K562 (cell line): Measurements from ENCODE around the gene APP. TPM values are rescaled to one million over a fixed set of nuclear protein-coding genes. Genes with fewer than 3 reads are reported as not detected.

Experiments used
- ATAC-seq: fragments of 200-7000 bp; cut with Tn5 transposase; 3 replicates; pipeline ENCODE4 v1.9.1; 2020; ENCODE audit warnings: moderate library complexity
- BruUV-seq: library from RNA; stranded (reverse); fragments of 400-500 nt; replicated peaks from 2 replicates; lab custom pipeline; 2021; lab: Mats Ljungman, UMichigan
- CTCF ChIA-PET: fragments of 300-600 bp; formaldehyde crosslinking; extraction: SDS; loops from one replicate; lab custom pipeline; 2021; ENCODE audit warnings: low intra/inter-chr PET ratio; lab: Yijun Ruan, JAX
- POLR2A ChIA-PET: fragments of 300-600, 350-650 bp; sonication (Branson Sonifier 250); formaldehyde crosslinking; extraction: SDS; loops from one replicate; lab custom pipeline; 2021; ENCODE audit warnings: antibody characterized with exemption, inconsistent platforms; lab: Yijun Ruan, JAX
- DNase-seq, 4 experiments: peaks; one replicate each; pipeline versions ENCODE4 v3.0.0 to v3.0.0-alpha.2; 2011 to 2018; ENCODE audit warnings: low spot score in 3 of 4, mixed read lengths in 3 of 4; ENCODE audit errors: extremely low read depth in 1 of 4
- FAIRE-seq: peaks from 2 replicates; lab custom pipeline; 2011; peaks lifted over from hg19 to GRCh38; lab: Jason Lieb, UNC
- H2AFZ ChIP-seq: 2 replicates; pipeline ENCODE4 v1.6.0; 2011; ENCODE audit warnings: low read depth, low read length, control low read depth, inconsistent platforms
- H3K27ac ChIP-seq: fragments of 200-600 bp; 3 replicates; pipeline ENCODE4 v1.8.0; 2011; ENCODE audit warnings: low read depth, mild to moderate bottlenecking, control low read depth, inconsistent platforms, low read length, moderate library complexity, mixed read lengths; ENCODE audit errors: extremely low read depth
- H3K27me3 ChIP-seq, 2 experiments: fragments of 300-600 bp in 1 of 2; 2 replicates in 1 of 2; 3 replicates in 1 of 2; pipeline versions ENCODE4 v1.6.0 to v1.8.0; 2011; ENCODE audit warnings: inconsistent platforms in 2 of 2, low read length in 2 of 2, mild to moderate bottlenecking in 1 of 2, mixed read lengths in 1 of 2, moderate library complexity in 1 of 2; ENCODE audit not compliant: control insufficient read depth in 2 of 2, insufficient read depth in 2 of 2
- H3K36me3 ChIP-seq: fragments of 300-600 bp; 3 replicates; pipeline ENCODE4 v1.8.0; 2011; ENCODE audit warnings: mild to moderate bottlenecking, low read length, inconsistent platforms; ENCODE audit not compliant: control insufficient read depth, insufficient read depth
- H3K4me1 ChIP-seq, 2 experiments: fragments of 200-600 bp in 1 of 2; replicated peaks in 1 of 2; 2 replicates in 1 of 2; 3 replicates in 1 of 2; pipeline versions ENCODE4 v1.5.1 to v1.8.0; 2011; ENCODE audit warnings: inconsistent platforms in 2 of 2, low read length in 2 of 2, mild to moderate bottlenecking in 1 of 2, mixed read lengths in 1 of 2, moderate library complexity in 1 of 2; ENCODE audit not compliant: control insufficient read depth in 2 of 2, insufficient read depth in 2 of 2
- H3K4me2 ChIP-seq: 2 replicates; pipeline ENCODE4 v1.6.1; 2011; ENCODE audit warnings: low read length, control low read depth, inconsistent platforms, mixed read lengths; ENCODE audit not compliant: insufficient read depth
- H3K4me3 ChIP-seq: fragments of 200-600 bp; sonication (generic), shearing (Covaris generic); 2 replicates; pipeline ENCODE4 v1.5.1; 2016; ENCODE audit warnings: control low read depth, inconsistent platforms
- H3K79me2 ChIP-seq: fragments of 200-600 bp; 3 replicates; pipeline ENCODE4 v1.8.0; 2011; ENCODE audit warnings: low read length, inconsistent platforms; ENCODE audit not compliant: control insufficient read depth, insufficient read depth
- H3K9ac ChIP-seq, 2 experiments: 2 replicates each; pipeline versions ENCODE4 v1.6.0 to v1.6.1; 2011; ENCODE audit warnings: low read depth in 2 of 2, low read length in 2 of 2, control low read depth in 1 of 2, inconsistent platforms in 1 of 2, mild to moderate bottlenecking in 1 of 2, mixed read lengths in 1 of 2; ENCODE audit not compliant: insufficient read depth in 1 of 2
- H3K9me1 ChIP-seq: one replicate; pipeline ENCODE4 v1.6.0; 2011; ENCODE audit warnings: inconsistent platforms, mild to moderate bottlenecking, low read length, moderate library complexity; ENCODE audit not compliant: control insufficient read depth, insufficient read depth
- H3K9me3 ChIP-seq: replicated peaks from 2 replicates; pipeline ENCODE4 v1.5.1; 2011; ENCODE audit warnings: low read depth, low read length, inconsistent platforms; ENCODE audit not compliant: control insufficient read depth, insufficient read depth
- H4K20me1 ChIP-seq: replicated peaks from 2 replicates; pipeline ENCODE4 v1.6.1; 2011; ENCODE audit warnings: low read length, inconsistent platforms, mixed read lengths; ENCODE audit not compliant: control insufficient read depth, insufficient read depth
- FOXJ3 ChIP-seq: sonication (generic); formaldehyde crosslinking; IDR thresholded peaks from 2 replicates; pipeline ENCODE4 v1.4.0; 2020; ENCODE audit warnings: mild to moderate bottlenecking, missing genetic modification reagents
- GATAD2A ChIP-seq: fragments of 450-650 bp; IDR thresholded peaks from 2 replicates; pipeline ENCODE4 v1.6.1; 2017
- HNRNPH1 ChIP-seq: fragments of 200-400 bp; formaldehyde crosslinking; optimal IDR thresholded peaks from 2 replicates; pipeline ENCODE3; 2017; ENCODE audit warnings: low read depth, mild to moderate bottlenecking, low read length, moderate library complexity
- MNT ChIP-seq, 2 experiments: fragments of 450-650 bp; conservative IDR thresholded peaks; 2 replicates each; pipeline ENCODE4 v1.6.1; 2017; ENCODE audit warnings: mild to moderate bottlenecking in 2 of 2, moderate library complexity in 2 of 2
- MTF1 ChIP-seq: fragments of 250-450 bp; sonication (Bioruptor Pico); IDR thresholded peaks from 2 replicates; pipeline ENCODE4 v1.9.0; 2021; ENCODE audit warnings: moderate library complexity, mild to moderate bottlenecking, inconsistent platforms, borderline replicate concordance
- PHF8 ChIP-seq: fragments of 200-600 bp; sonication (generic); IDR thresholded peaks from 2 replicates; pipeline ENCODE4 v1.6.1; 2012; ENCODE audit warnings: mixed run types, mild to moderate bottlenecking, inconsistent platforms, low read length, moderate library complexity, borderline replicate concordance
- SLC30A9 ChIP-seq: fragments of 250-450 bp; sonication (Bioruptor Pico); IDR thresholded peaks from 2 replicates; pipeline ENCODE4 v1.8.0; 2022; ENCODE audit warnings: mild to moderate bottlenecking, moderate library complexity
- SMARCE1 ChIP-seq: fragments of 450-650 bp; IDR thresholded peaks from 2 replicates; pipeline ENCODE4 v1.7.1; 2016; ENCODE audit warnings: mild to moderate bottlenecking
- STAT5A ChIP-seq: IDR thresholded peaks from 2 replicates; pipeline ENCODE4 v1.6.1; 2012; ENCODE audit warnings: low read length, inconsistent platforms, borderline replicate concordance
- TCFL5 ChIP-seq: fragments of 250-450 bp; sonication (Bioruptor Pico); conservative IDR thresholded peaks from 2 replicates; pipeline ENCODE4 v1.6.1; 2021; ENCODE audit warnings: mild to moderate bottlenecking, moderate library complexity, matching md5 sums
- TGIF2 ChIP-seq: sonication (generic); formaldehyde crosslinking; IDR thresholded peaks from 2 replicates; pipeline ENCODE4 v1.8.1; 2022; ENCODE audit warnings: mild to moderate bottlenecking, missing genetic modification reagents, moderate library complexity
- XRCC4 ChIP-seq: IDR thresholded peaks from one replicate; pipeline ENCODE4 v1.6.1; 2011; ENCODE audit not compliant: insufficient read depth, insufficient read length; ENCODE audit errors: extremely low read depth
- ZNF212 ChIP-seq: fragments of 450-650 bp; formaldehyde crosslinking; IDR thresholded peaks from 2 replicates; pipeline ENCODE4 v1.4.0; 2020; ENCODE audit warnings: mild to moderate bottlenecking
- ZNF324 ChIP-seq: fragments of 250-450 bp; sonication (Bioruptor Pico); IDR thresholded peaks from 2 replicates; pipeline ENCODE4 v1.4.0; 2020; ENCODE audit warnings: mild to moderate bottlenecking
- ZNF589 ChIP-seq: fragments of 200-800 bp; sonication (Bioruptor generic); IDR thresholded peaks from 2 replicates; pipeline ENCODE4 v1.6.1; 2016; ENCODE audit warnings: low read depth, missing genetic modification characterization, missing compliant biosample characterization
- WGBS: fragments of 100-300 bp; shearing (Covaris generic); methylation state at CpG from one replicate; pipeline ENCODE4 v1.1.6; 2016; ENCODE audit warnings: low coverage, mixed read lengths; ENCODE audit not compliant: insufficient coverage; ENCODE audit errors: missing lambda C conversion rate; 5-methylcytosine and 5-hydroxymethylcytosine counted together
- in situ Hi-C: fragments of 300-500 bp; cut with MboI; formaldehyde crosslinking; loops from 4 replicates; pipeline ENCODE4 v1.15.0; 2018; ENCODE audit warnings: inconsistent platforms, mixed read lengths
- intact Hi-C: fragments of 100-400 bp; cut with micrococcal nuclease; formaldehyde crosslinking; loops from 2 replicates; pipeline ENCODE4 v1.14.2; 2022
- polyA plus RNA-seq, 8 experiments: library from polyadenylated mRNA; depleted of rRNA in 4 of 8; stranded (reverse) in 5 of 8; unstranded in 3 of 8; fragments of >200 nt; fragmentation: Nextera tagmentation in 2 of 8; fragmentation: Illumina TruSeq in 1 of 8; extraction: Ambion mirVana in 2 of 8; extraction: Trizol in 1 of 8; gene quantifications; 2 replicates each; pipeline versions ENCODE4 v1.2.1 to v1.2.3, GENCODE V29; 2011 to 2014; ENCODE audit warnings: inconsistent platforms in 1 of 8, missing spikeins in 1 of 8
- total RNA-seq, 7 experiments: library from RNA; depleted of rRNA in 6 of 7; stranded (reverse); fragments of >200 nt in 6 of 7; fragmentation: Illumina TruSeq in 2 of 7; extraction: Trizol in 2 of 7; gene quantifications; 2 replicates each; pipeline versions ENCODE4 v1.2.1 to v1.2.3, GENCODE V29; 2011 to 2021; ENCODE audit warnings: low replicate concordance in 1 of 7
- TF ChIP-seq, protein P1 (sequence below): conservative IDR thresholded peaks from 2 replicates; pipeline ENCODE4 v1.6.1; 2011; ENCODE audit warnings: low read depth, mild to moderate bottlenecking, low read length; ENCODE audit not compliant: control insufficient read depth

APP gene
- total and polyA plus RNA-seq, 9 of the 15 experiments (the other 6 are each of a cell fraction or from before 2014, with no cell fraction given): 0.01 to 1.5 (median 0.16) TPM; not detected in 5

- H3K9me1 ChIP-seq: no peaks in the 10 kb centered on the region
Measured at GRCh38 chr21:26057477-26058170, 112.9 kb downstream of the APP start.

DNA sequence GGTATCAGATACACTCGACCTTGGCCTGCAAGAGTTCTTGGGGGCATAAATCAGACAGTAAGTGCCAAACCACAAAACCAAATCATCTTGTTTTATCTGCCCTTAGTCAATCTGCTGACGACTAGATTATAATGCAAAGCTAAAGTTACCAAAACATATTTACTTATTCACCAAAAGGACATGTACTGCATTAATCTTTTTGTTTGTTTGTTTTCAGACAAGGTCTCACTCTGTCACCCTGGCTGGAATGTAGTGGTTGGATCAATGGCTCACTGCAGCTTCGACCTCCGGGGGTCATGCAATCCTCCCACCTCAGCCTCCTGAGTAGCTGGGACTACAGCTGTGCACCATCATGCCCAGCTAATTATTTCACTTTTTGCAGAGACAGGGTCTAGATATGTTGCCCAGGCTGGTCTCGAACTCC lies 114.7 kb downstream of the APP start:
- Histone ChIP-seq H3K9ac (no peak overlapping the region), H2AFZ (no peak overlapping the region), H3K9me3 (no peaks in the 10 kb centered on the region), H4K20me1 (no peaks in the 10 kb centered on the region), H3K4me1 (no peaks in the 10 kb centered on the region), H3K9me1 (no peaks in the 10 kb centered on the region), H3K4me3 (no peak overlapping the region), H3K27ac (no peak overlapping the region), H3K79me2 (no peaks in the 10 kb centered on the region), H3K4me2 (no peak overlapping the region), H3K36me3 (no peaks in the 10 kb centered on the region), H3K27me3 (no peaks in the 10 kb centered on the region)
- ChIA-PET CTCF (no interaction called here), POLR2A (no interaction called here)
- ATAC-seq: no peak
- no TSS peak for BruUV-seq
- in situ Hi-C loops (no loop called here), intact Hi-C loops (no loop called here)
- no peak for FAIRE-seq
- WGBS: 0% methylated on average over 5 of the region's 5 CpGs
- DNase-seq: no peak
- TF ChIP-seq SLC30A9 (no peak), FOXJ3 (no peak), TGIF2 (CRISPR knock-in tag) (no peak), SMARCE1 (no peak), HNRNPH1 (no peak), TCFL5 (no peak), GATAD2A (no peak), MNT (conservative IDR thresholded peaks at IDR 0.05) (no peak), ZNF212 (CRISPR knock-in tag) (no peak), STAT5A (no peak), XRCC4 (no peak), ZNF589 (CRISPR knock-in tag) (no peak)
- TF ChIP-seq, protein P1, sequence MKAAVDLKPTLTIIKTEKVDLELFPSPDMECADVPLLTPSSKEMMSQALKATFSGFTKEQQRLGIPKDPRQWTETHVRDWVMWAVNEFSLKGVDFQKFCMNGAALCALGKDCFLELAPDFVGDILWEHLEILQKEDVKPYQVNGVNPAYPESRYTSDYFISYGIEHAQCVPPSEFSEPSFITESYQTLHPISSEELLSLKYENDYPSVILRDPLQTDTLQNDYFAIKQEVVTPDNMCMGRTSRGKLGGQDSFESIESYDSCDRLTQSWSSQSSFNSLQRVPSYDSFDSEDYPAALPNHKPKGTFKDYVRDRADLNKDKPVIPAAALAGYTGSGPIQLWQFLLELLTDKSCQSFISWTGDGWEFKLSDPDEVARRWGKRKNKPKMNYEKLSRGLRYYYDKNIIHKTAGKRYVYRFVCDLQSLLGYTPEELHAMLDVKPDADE: no peak

More at GRCh38 chr21:26057477-26058170, 112.9 kb downstream of the APP start:
- FAIRE-seq: peak; percentile 19
- Histone ChIP-seq H3K79me2 (no peaks in the 10 kb centered on the region), H3K36me3 (no peaks in the 10 kb centered on the region)
- no peak for TF ChIP-seq MTF1 (CRISPR knock-in tag)
- no peak for TF ChIP-seq ZNF324 (CRISPR knock-in tag)
- TF ChIP-seq PHF8: no peak
- TF ChIP-seq, all 486 proteins: peak for 0
- DNase-seq (no peak), ATAC-seq (no peak)
- Histone ChIP-seq H3K4me3 (no peak overlapping the region), H3K27ac (no peak overlapping the region), H4K20me1 (no peaks in the 10 kb centered on the region), H2AFZ (no peak overlapping the region), H3K4me2 (no peak overlapping the region), H3K4me1 (no peaks in the 10 kb centered on the region), H3K9me3 (no peaks in the 10 kb centered on the region), H3K27me3 (no peaks in the 10 kb centered on the region), H3K9ac (no peak overlapping the region)
- in situ Hi-C loops (no loop called here), intact Hi-C loops (no loop called here)
- WGBS: 2% methylated on average over 6 of the region's 6 CpGs
- CTCF ChIA-PET: no interaction called here
- BruUV-seq: no TSS peak
- POLR2A ChIA-PET: no interaction called here
